NOMO-1 treated with dmso at 0.1 percent for 144 hours (cell line): ENCODE data around the gene RHBDD1.
"Not testable (repeated sequence)": the region's sequence is repeated elsewhere in the genome, so short reads cannot be mapped to it uniquely, and the experiment has no call there.

Experiments
- DNase-seq: peaks from one replicate; lab custom pipeline; 2025; ENCODE audit not compliant: unreplicated experiment; lab: John Stamatoyannopoulos, UW

Gene RHBDD1

DNA sequence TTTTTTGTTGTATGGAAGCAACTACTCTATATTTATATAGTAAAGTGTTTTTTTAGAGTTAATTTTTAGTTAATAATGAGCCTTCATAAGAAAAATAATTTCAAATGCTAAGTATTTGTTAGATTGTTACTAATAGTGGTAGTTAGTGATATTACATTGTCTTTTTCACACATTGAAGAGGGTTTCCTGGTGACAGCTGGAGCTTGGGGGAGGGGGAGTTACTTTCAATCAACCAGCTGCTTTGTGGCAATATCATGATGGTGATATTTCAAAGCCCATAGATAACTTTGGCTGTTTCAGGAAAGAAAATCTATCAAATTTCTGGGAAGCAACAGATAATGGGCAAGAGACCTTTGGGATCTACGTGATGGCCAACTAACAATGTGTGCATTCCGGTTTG lies 4.1 kb downstream of the RHBDD1 start:
- no peak for DNase-seq

DNA sequence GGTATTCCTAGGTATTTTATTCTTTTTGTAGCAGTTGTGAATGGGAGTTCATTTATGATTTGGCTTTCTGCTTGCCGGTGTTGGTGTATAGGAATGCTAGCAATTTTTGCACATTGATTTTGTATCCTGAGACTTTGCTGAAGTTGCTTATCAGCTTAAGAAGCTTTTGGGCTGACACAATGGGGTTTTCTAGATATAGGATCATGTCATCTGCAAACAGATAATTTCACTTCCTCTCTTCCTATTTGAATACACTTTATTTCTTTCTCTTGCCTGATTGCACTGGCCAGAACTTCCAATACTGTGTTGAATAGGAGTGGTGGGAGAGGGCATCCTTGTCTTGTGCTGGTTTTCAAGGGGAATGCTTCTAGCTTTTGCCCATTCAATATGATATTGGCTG lies 7.1 kb downstream of the RHBDD1 start:
- DNase-seq = not testable (repeated sequence)

DNA sequence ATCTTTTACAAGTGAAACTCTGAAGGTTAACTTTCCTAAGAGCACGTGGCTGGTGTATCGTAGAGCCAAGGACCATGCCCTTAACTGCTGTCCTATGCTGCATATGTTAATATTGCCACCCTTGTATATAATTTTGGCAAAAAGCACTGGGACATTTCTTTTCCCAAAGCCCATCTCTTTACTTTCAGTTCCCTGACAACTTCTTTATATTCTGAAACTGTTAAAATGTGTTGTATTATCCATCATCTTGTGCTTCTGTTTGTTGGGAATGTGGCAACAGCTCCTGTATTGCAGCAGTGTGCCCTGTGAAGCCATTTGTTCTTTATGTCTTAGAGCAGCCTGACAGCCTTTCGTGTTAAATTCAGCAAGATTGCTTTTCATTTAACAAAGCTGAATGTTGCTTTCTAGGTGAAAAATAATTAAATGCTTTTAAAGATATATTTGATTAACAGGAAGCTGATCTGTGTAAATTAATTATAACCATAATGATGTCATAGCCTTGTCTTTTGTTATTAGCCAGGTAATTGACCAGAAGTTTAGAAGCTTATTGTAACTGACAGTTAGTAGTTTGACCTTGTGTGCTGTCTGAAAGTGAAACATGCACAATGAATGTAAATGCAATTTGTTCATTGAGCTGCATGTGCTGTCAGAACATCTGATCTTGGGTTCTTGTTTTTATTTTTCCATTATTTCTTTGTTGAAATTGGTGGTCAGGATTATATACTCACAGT lies 9.7 kb downstream of the RHBDD1 start:
- DNase-seq = no peak

DNA sequence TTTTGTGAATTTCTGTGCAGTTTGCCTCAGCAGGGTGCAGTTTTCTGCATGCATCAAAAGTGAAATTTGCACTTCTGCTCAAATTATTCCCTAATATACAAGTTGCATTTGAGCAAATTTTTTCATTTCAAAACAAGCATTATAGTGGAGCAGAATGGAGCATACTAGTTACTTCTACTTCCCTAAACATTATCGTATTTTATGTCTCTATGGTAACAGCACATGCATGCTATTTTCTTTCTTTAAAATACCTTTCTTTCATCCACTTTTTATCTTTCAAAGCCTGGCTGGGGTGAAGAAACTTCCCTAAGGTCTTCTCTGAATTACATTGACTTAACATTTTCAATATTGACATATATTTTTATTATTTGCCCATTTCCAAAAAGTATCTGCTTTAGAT lies 11.2 kb downstream of the RHBDD1 start:
- DNase-seq = no peak

DNA sequence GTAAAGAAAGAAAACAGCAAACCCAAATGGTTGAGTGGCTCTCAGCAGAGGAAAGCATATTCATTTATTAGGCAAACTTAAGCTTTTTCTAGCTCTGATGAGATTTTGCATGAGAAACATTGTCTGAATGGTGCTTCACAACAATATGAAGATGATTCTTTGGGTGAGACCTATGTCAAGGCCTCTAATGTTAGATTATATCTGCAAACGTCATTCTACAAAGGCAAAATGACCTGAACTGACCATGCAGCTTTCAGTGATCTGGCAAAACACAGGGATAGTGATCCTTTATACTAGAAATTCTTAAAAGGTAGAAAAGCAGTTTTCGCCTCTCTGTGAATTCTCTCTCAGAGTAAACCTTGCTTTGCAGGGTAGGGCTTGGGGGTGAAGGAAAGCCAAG lies 11.7 kb downstream of the RHBDD1 start:
- DNase-seq = no peak

DNA sequence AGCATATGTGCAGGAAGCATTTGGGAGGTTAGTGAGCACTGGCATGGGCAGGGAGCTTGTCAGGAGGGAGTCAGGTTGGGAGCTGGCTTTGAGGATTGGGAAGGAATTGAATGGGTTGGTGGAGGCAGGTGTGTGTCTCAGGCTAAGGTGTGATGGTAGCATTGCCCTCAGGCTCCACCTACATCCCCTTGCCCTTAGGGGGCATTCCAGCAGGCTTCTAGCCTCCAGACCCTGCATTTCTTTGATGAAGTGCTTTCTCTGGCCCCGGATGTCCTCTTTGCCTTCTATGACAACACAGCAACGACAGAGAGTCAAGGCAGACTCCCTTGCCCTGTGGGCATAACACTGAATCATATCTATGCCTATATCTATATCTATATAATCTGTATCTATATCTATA lies 13.5 kb downstream of the RHBDD1 start:
- DNase-seq = no peak

DNA sequence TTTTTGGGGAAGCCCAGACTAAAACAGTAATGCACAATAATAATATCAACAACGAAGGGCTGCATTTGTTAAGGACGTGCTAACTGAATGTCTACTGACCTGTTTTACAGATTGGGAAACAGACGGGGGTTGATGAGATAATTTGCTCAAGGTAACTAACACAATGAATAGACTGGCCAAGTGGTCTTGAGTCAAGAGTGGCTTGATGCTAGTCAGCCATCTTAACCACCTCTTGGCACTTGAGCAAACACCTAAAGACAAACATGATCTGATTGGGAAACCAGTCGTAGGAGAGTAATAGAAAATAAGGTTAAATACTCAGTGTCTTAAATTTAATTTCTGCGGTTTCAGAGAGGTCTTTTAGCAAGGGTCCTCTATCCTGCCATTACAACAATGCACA lies 14.2 kb downstream of the RHBDD1 start:
- no peak for DNase-seq

DNA sequence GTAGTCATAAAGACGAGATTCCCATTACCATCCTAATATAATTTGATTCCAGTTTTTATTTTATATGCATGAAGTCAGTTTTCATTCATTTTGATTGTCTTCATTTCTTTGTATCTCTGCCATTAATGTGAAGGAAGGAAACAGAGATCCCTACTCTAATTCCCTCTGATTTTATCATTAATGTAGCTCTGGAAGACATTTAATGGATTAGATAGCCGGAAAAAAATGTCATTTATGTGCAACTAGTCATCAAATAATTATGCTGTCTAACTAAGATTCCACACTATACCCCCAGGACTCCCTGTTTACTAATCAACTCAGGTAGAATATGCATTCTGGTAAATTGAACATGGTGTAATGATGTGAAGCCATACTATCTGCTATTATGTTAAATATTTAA lies 19.9 kb downstream of the RHBDD1 start:
- DNase-seq = no peak

DNA sequence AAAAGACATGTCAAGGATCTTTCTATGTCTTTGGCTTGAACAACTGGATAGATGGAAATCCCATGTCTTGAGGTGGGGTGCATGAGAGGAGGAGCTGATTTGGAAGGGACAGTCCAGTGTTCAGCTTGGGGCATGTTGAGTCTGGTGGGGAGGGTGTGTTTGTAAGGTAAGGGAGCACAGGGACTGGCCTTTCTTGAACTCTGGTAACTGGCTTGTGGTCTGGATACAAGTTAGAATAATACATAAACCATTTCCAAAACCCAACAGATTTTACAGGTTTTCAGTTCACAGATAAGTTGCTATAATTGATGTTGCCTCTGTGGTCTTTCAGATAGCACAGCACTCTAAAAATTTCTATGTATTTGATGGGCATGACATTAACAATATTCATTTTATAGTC lies 24.2 kb downstream of the RHBDD1 start:
- no peak for DNase-seq

DNA sequence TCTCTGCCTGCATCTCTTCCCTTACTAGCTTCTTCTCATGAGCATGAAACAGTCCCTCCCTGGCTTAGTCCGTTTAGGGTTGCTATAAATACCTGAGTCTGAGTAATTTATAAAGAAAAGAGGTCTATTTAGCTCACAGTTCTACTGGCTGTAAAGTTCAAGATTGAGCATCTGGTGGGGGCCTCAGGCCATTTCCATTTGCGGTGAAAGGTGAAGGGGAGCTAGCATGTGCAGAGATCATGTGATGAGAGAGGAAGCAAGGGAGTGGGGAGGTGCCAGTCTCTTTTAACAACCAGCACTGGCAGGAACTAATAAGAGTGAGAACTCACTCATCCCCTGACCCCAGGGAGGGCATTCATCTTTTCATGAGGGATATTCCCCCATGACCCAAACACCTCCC lies 26.8 kb downstream of the RHBDD1 start:
- no peak for DNase-seq

DNA sequence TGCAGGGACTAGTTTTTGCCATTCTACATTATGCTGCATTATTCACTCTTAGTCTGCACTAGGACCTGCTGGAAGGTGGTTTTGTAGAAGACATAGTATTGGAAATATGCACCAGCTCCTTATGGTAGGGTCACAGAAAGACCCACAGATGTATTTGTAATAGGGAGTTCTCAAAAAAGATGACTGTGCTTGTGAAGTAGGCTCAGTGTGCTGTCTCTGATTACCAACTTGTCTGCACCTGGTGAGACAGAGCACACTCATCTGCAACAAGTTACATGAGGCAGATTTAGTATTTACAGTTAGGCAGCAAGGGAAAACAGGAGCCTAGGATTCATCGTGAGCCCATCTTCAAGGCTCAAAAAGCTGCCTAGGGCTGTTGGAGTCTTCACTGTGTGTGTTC lies 29.4 kb downstream of the RHBDD1 start:
- no peak for DNase-seq

DNA sequence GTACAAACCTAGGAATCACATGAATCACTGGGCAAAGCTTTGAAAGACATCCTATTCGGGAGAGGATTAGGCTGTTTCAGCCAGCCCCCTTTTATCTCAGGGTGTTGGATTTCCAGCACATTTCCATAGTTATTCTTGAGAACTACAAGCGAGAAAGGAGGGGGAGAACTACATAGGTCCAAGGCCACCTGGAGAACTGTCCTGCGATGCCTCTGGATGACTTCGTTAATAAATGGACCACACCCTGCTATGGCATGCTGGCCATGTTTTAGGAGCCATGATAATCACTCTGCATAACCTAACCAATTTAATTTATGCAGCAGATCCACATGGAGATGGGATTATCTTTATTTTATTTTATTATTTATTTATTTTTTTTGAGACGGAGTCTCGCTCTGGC lies 29.9 kb downstream of the RHBDD1 start:
- no peak for DNase-seq

DNA sequence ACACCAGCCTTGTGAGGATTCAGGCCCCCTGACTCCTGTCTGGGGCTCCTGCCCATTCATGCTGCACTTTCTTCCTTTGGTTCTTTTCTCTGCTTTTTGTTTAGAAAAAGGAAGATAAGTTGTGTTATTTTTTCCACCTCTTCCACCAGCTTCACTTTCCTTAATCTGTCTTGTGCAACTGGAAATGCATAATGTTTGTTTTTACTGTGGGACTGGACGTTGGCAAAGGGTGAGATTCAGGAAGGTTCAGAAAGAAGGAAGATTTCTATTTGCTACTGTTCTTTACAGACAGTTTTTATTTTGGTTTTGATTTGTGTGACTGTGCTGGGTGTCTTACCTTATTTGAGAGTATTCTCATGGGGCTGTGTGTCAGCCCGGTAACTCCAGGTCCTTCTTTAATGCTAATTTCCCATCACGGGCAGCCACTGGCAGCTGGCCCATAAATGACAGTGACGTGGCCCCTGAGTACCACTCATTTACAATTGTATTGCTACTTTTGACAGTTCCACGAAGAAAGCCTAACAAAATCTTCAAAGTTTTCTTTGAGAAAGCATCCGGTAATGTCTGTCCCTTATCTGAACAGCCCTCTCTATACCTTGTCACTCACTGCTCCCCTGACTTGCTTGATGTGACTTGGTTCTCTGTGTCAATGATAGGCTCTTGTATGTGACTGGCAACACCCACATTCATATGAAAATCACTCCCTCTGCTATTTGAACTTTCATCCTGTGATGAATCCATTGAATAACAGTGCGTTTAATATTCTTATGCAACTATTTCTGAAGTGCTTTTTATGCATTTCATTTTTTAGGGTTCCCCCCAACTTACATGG lies 32.7 kb downstream of the RHBDD1 start:
- no peak for DNase-seq

DNA sequence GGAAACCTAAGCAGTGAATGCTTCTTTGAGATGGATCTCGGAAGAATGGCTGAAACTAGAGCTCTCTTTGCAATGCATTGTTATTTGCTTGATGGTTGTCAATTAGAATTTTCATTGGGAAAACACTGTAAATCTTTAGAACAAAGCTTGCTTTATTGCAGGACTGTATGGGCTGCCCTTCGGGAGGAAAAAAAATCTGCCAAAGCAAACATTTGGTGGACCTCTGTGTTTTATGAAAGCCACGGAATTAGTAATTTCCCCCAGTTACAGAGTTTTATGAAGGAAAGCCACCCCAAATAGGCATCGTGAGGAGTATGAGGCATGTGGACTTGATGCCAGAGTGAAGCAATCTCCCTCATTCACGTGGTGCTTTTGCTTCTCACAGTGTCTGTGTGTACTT lies 33.5 kb downstream of the RHBDD1 start:
- DNase-seq = no peak

DNA sequence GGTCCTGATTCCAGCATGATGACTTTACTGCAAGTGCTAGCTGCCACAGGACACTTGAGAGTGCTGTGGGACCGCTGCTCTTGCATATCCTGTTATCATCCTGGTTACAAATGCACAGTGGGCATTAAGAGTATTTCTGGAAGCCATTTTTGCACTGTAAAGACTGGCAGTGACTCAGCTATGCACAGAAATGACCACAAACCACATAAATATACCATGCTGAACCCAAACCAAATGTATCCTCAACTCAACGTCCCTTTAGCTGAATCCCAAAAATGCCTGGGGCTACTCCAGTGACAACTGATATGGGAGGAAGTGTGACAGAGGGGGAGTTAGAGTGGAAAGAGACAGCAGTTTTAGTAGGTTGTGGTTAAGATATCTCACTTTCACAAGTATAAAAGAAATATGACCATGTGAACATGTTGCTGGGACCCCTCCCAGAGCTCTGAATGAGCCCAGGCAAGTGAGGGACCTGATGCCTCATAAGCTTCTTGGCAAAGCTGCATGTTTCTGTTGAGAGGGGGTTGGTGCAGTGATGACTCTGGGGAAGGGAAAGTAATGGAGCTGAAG lies 37.3 kb downstream of the RHBDD1 start:
- no peak for DNase-seq

DNA sequence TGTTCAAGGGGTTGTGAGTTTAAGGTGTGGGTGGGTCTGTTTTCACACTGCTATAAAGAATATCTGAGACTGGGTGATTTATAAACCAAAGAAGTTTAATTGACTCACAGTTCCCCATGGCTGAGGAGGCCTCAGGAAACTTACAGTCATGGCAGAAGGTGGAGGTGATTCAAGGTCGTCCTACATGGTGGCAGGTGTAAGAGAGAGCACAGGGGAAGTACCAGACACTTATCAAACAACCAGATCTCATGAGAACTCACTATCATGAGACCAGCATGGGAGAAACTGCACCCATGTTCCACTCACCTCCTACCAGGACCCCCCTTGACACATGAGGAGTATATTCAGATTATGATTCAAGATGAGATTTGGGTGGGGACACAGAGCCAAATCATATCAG lies 38.0 kb downstream of the RHBDD1 start:
- no peak for DNase-seq

DNA sequence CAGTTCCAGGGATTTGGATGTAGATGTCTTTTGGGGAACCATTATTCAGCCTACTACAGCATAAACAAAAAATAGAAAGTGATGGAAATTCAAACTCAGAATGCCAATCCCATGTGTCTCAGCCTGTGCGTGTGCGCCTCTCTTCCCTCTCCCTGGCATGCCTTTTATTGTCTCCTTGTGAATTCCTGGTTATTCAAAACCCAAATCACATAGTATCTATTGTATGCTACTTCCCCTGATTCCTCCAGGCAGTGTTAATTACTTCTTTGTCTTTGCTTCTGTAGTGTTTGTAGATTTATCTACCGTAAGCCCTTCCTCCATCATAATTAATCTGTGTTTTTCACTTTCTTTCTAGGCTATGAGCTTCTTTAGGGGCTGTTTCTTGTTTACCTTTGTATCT lies 38.9 kb downstream of the RHBDD1 start:
- DNase-seq = no peak

DNA sequence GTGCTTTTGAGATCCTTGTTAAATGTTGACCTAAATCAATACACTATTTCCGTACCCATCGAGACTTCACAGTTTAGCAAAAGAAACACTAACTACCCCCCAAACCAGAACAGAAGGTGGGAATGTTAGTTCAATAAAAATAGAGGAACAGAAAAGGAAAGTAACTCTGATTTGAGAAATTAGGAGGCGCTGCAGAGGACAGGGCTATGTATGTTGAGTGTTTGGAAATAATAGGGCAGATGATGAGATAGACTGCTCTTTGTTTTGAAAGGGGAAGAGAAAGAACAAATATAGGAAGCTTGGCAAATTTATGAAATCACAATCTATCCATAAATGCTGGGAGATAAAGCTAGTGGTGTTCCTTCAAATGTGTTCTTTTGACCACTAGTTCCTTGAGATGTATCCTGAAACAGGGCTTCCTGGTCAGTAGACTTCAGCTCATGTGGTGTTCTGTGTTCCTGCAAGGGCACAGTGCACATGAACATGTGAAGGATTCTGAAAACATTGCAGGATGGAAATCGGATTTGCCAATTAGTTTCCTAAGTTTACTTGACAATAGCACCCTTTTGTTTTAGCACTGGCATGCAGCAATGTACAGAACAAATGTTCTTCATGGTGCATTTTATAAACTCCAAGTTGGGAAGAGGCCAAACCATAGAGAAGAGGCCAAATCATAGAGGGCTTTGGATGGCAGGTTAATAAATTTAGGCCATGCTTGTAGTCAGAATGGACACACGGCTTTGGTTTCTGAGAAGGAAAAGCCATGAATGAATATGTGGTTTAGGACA lies 39.8 kb downstream of the RHBDD1 start:
- DNase-seq = peak; percentile 33

DNA sequence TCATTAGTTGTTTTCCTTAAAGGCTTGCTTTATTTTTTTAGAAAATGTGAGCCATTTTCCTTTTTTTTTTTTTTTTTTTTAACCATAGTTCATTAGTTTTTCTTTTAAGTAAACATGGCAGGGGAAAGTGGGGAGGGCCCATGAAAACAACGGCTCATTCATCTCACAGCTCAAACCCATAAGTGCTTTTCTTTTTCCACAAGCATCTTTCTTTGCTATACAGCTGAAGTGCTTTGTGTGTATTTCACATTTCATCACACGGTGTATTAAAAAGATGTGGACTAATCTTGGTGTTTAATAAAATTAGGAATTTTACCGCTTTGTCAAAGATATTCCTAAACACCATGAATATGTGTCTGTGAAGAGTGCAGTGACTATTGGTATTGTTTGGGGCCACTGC lies 41.6 kb downstream of the RHBDD1 start:
- DNase-seq = no peak

DNA sequence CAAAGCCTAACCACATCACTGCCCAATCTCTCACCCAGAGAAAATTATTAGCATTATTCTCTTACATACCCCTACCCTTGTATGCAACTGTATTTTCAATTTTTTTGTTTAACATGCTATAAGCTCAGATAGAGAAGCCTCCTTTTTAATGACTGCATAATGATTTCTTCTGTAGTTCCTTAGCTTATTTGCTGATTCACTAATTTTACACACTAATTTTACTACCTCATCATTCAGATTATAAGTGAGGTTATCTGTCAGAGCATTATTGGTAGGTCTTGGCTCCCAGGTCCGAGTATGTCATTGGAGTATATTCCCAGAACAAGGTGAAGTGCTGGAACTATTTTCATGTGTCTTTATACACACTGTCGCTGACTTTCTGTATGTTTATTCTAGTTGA lies 45.4 kb downstream of the RHBDD1 start:
- no peak for DNase-seq

DNA sequence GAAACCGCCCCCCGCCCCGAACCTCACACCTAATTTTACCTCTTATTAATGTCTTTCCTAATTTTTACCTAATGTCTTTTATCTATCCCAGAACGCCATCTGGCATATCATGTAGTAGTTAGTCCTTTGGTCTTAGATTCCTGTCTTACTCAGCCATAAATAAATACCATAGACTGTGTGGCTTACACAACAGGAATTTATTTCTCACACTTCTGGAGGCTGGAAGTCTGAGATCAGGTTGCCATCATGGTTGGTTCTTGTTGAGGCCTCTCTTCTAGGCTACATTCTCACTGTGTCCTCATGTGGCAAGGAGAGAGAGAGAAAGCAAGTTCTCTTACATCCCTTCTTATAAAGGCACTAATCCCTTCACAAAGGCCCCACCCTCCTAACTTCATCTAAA lies 46.8 kb downstream of the RHBDD1 start:
- no peak for DNase-seq
